Activated naive CD4-positive, alpha-beta T cell treated with anti-CD3 and anti-CD28 coated beads, Interleukin-2, amount 50 U/mL, for 16 hours (primary cell): ENCODE results near the gene MAPKBP1.

ENCODE experiments used
- DNase-seq: peaks from one replicate; pipeline ENCODE4 v3.0.0-alpha.2; 2020

Gene MAPKBP1

DNA sequence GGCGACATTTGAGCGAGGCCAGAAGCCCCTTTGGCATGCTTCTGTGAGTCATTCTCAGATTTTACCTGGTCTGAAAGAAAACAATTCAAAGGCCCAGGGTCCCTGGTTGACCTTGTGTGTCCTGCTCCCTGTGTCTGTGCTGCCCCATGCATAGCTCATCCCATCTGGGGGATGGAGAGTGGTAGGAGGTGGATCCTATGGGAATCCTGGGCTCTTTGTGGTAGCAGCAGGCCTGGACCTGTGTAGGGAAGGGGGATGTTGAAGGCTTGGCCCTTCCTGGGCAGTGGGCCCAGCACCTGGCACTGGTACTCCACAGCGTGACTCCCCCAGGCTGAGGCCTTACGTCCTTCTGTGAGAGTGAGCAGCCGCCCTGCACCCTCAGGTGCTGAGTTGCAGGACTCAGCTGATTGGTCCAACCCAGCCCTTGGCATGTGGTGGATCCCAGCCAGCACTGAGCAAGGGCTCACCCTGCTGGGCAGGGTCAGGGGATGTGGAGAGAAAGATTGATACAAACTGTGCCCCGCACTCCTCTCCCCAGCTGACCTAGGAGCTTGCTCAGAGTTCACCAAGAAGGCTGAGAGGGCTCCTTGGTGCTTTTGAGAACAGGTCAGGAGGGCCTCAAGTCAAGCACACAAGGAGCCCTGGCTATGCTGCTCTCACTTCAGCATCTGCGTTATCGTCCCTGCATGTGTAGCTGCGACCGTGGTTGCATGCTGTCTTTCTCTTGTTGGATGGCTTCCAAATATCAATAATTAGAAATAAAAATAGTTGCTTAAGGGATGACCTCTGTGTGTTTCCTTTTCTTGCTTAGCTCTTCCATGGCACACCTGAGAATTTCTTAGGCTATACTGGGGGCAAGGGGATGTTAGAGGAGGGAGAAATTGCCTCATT, 32.3 kb downstream of the MAPKBP1 start:
- DNase-seq = no peak

- no peak for DNase-seq
These were observed 34.8 kb downstream of the MAPKBP1 start for GRCh38 chr15:41809121-41809520.

- DNase-seq = no peak
These were observed 35.4 kb downstream of the MAPKBP1 start for GRCh38 chr15:41809526-41810220.

GRCh38 chr15:41810651-41811431, 36.6 kb downstream of the MAPKBP1 start:
- DNase-seq = no peak

GRCh38 chr15:41811432-41812195, 37.3 kb downstream of the MAPKBP1 start:
- peak; percentile 74 for DNase-seq

GRCh38 chr15:41812820-41813375, 38.6 kb downstream of the MAPKBP1 start:
- no peak for DNase-seq

DNA sequence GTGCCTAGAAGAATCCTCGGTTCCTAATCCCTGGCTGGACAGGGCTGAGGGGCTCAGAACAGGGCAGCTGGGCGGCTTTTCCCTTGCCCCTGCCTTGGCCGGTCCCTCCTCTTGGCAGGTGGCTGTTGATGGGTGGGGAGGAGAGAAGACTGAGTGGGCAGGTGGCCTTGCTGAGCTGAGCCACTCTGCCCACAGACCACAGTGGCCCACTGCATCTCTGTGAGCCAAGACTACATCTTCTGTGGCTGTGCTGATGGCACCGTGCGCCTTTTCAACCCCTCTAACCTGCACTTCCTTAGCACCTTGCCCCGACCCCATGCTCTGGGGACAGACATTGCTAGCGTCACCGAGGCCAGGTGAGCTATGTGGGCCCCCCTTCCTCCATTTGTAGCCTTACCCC, 39.1 kb downstream of the MAPKBP1 start:
- no peak for DNase-seq

DNA sequence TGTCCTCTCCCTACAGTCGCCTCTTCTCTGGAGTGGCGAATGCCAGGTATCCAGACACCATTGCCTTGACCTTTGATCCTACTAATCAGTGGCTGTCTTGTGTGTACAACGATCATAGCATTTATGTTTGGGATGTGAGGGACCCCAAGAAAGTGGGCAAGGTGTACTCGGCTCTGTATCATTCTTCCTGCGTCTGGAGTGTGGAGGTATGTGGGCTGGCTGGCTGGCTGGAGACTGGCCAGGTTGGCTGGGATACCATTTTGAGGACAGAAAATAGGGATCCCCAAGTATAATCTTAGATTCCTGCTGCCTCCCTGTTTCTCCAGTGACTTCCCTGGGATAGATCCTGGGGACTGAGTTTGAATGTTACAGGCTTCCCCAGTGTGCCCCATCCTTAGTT, 40.2 kb downstream of the MAPKBP1 start:
- DNase-seq = no peak

DNA sequence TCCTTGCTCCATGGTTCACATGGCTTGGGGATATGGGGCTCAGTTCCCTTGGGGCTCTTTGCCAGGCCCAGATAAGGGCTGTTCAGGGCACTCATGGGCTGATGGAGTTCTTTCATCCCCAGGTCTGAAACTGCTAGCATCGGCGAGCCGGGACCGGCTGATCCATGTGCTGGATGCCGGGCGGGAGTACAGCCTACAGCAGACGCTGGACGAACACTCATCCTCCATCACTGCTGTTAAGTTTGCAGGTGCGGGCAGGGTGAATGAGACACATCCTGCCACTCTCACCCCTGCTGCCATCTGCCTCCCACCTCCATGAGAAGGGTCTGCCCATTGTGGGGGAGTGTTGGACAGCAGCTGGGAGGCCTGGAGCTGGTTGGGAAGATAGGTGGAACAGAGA, 42.5 kb downstream of the MAPKBP1 start:
- DNase-seq = no peak

DNA sequence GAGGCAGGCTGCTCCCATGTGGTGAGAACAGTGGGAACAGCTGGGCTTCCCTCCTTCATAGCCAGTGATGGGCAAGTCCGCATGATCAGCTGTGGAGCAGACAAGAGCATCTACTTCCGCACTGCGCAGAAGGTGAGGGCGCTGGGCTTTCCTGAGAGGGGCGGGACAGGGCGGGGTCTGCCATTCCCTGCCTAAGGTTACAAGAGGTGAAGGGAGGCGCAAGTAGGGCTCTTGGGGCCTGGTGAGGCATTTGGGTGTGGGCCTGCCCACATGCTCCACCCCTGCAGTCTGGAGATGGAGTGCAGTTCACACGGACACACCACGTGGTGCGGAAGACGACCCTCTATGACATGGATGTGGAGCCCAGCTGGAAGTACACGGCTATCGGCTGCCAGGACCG, 43.0 kb downstream of the MAPKBP1 start:
- DNase-seq = no peak

- DNase-seq = no peak
These were observed 43.5 kb downstream of the MAPKBP1 start for GRCh38 chr15:41817781-41818180.

DNA sequence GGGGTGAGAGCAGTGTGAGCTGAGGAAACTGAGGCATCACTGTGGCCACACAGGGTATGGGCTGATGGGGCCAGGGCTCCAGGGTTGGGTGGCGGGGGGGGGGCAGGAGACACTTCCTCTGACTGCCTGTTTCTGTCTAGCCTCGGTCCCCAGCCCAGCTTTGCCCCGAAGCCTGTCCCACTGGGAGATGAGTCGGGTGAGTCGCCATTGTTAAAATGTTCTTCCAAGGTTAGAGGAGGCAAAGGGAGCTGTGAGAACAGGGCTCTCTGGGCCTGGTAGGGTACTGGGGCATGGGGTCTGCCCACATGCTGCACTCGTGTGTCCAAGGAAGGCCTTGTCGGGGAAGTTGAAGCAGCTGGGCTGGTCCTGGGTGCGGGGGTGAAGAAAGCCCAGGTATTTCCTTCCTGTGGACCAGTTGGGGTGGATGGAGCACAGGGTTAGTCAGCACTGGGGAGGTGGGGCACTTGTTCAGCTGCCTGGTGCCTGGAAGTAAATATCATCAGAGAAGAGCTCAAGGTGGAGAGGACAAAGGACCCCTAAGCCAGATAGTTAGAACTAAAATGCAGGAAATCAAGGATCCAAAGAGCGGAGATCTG, 45.3 kb downstream of the MAPKBP1 start:
- no peak for DNase-seq

- DNase-seq = no peak
These were observed 46.6 kb downstream of the MAPKBP1 start for GRCh38 chr15:41820791-41821423.

DNA sequence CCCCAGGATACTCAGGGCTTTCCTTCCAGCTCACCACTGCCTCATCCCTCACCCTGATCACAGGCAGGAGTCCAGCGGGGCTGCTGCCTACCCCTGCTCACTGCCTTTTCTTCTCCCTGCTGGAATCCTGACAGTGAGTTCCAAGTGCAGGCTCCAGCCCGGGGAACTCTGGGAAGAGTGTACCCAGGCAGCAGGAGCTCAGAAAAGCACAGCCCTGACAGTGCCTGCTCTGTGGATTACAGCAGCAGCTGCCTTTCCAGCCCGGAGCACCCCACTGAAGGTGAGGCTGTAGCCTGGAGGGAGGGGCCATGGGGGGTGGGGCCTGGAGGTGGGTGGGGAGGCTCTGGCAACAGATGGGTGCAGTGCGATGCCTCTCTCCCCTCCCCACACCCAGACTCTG, 47.5 kb downstream of the MAPKBP1 start:
- no peak for DNase-seq

- DNase-seq = no peak
These were observed 48.2 kb downstream of the MAPKBP1 start for GRCh38 chr15:41822471-41822870.

GRCh38 chr15:41822957-41823356, 48.7 kb downstream of the MAPKBP1 start:
- no peak for DNase-seq

GRCh38 chr15:41823502-41823901, 49.2 kb downstream of the MAPKBP1 start:
- DNase-seq = no peak

- DNase-seq = no peak
These were observed 49.9 kb downstream of the MAPKBP1 start for GRCh38 chr15:41824062-41824745.

- no peak for DNase-seq
These were observed 50.9 kb downstream of the MAPKBP1 start for GRCh38 chr15:41825145-41825544.

- DNase-seq = no peak
These were observed 51.6 kb downstream of the MAPKBP1 start for GRCh38 chr15:41825572-41826535.
